CD1c-positive myeloid dendritic cell (primary cell): ENCODE measurements around the gene ZNF101.
"Not testable (repeated sequence)": the region's sequence is repeated elsewhere in the genome, so short reads cannot be mapped to it uniquely, and the experiment has no call there.

Source experiments
- DNase-seq: peaks from one replicate; pipeline ENCODE4 v3.0.0-alpha.2; 2016; ENCODE audit errors: extremely low spot score

The ZNF101 gene

GRCh38 chr19:19661675-19662251 is 6.9 kb upstream of the ZNF101 start:
- DNase-seq: peak; percentile 83

DNA sequence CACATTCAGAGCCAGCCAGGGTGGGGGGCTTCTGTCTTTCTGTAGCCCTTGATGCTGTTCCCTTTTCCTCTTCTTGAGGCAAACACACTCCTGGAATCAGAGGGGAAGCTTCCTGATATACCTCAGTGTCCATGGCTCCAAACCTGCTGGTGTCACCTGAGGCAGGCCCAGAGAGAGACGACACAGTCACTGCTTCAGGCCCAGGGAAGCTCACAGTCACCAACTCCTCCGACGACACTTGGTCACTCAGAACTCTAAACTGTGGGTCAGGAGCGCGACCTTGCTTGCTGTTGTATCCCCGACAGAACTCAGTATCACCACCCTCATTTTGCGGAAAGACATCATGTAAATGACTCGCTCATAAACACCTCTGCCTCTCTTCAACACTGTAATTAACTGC is 6.3 kb upstream of the ZNF101 start:
- no peak for DNase-seq

- peak; percentile 40 for DNase-seq
Measured at GRCh38 chr19:19662871-19663255, 5.8 kb upstream of the ZNF101 start.

DNA sequence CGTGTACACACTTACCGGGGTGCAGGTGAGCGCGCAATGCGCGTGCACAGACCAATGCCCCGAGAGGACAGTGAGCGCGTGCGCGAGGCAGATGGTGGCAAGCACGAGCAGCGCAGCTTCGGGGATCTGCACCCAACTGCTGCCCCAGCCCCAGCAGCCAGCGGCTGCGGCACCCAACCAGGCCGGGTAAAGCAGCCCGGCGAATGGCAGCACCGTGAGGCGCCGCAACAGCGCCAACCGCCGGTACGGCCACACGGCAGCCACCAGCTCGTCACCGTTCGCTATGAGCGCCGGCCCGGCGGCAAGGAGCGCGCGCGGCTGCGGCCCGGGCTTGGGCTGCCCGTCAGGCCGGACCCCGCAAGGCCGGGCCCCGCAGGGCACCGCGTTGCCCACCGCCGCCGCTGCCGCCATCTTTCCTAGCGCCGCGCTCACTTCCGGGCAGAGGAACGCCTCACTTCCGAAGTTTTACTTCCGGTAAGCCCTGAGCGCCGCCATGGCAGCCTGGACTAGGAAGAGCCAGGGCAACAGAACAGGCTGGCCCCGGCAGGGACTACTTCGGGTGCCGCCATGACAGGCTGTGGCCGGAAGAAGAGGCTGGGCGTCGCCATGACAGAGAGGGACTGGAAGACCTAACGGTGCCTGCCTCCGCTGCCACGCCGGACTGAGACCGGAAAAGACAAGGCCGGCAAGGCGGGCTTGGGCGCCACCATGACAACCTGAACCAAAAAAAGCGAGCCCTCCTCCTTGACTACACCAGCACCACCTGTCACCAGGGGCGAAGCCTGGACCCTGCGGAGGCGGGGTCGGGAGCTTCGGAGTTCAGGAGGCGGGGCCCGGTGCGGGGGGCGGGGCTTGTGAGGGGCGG is 5.2 kb upstream of the ZNF101 start, which contains the start of gene ATP13A1:
TSS of gene ATP13A1 (minus strand) at position 421 of the 865 bp plus-strand sequence. CDS start at position 411, 10 bp downstream.
- DNase-seq: peak; percentile 98

GRCh38 chr19:19665420-19665948 is 3.2 kb upstream of the ZNF101 start:
- DNase-seq: not testable (repeated sequence)

GRCh38 chr19:19670070-19670551 is 1.5 kb downstream of the ZNF101 start:
- no peak for DNase-seq

DNA sequence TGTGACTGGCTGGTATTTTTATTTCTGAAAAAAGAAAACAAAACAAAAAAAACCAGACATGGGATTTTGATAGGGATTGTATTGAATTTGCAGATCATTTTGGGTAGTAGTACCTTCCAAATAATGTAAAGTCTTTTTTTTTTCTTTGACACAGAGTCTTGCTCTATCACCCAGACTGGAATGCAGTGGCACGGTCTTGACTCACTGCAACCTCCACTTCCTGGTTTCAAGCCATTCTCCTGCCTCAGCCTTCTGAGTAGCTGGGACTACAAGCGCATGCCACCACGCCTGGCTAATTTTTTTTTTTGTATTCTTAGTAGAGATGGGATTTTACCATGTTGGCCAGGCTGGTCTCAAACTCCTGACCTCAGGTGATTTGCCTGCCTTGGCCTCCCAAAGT is 4.2 kb downstream of the ZNF101 start:
- DNase-seq: no peak

DNA sequence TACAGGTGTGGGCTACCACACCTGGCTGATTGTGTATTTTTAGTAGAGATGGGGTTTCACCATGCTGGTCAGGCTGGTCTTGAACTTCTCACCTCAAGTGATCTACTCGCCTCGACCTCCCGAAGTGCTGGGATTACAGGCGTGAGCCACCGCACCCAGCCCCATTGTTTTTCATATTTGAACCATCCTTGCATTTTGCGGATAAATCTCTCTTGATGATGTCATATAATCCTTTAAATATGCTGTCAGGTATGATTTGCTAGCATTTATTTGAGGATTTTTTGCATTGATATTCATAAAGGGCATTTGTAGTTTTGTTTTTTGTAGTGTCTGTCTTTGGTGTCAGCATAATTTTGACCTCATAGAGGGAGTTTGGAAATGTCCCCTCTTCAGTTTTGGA is 5.7 kb downstream of the ZNF101 start:
- no peak for DNase-seq

DNA sequence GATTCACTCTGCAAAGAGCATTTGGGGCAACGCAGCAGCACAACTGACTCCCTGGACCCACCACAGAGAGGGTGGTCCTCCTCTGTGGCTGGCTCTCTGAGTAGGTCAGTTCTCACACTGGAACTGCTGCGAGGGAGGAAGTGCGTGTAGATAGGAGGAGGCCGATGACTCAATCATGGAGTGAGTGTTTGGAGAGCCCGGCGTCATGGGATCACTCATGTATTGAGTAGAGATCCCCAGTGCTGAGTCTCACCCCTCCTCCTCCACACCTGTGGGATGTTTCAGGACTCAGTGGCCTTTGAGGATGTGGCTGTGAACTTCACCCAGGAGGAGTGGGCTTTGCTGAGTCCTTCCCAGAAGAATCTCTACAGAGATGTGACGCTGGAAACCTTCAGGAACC is 8.9 kb downstream of the ZNF101 start:
- no peak for DNase-seq

GRCh38 chr19:19679176-19680073 is 10.8 kb downstream of the ZNF101 start:
- DNase-seq: no peak

DNA sequence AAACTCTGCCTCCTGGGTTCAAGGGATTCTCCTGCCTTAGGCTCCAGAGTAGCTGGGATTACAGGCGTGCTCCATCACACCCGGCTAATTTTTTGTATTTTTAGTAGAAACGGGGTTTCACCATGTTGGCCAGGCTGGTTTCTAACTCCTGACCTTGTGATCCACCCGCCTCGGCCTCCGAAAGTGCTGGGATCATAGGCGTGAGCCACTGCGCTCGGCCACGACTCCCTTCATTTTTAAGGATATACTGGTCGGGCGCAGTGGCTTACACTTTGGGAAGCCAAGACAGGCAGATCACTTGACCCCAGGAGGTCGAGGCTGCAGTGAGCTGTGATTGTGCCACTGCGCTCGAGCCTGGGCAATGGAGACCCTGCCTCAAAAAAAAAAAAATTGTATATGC is 17.5 kb downstream of the ZNF101 start:
- DNase-seq: not testable (repeated sequence)

DNA sequence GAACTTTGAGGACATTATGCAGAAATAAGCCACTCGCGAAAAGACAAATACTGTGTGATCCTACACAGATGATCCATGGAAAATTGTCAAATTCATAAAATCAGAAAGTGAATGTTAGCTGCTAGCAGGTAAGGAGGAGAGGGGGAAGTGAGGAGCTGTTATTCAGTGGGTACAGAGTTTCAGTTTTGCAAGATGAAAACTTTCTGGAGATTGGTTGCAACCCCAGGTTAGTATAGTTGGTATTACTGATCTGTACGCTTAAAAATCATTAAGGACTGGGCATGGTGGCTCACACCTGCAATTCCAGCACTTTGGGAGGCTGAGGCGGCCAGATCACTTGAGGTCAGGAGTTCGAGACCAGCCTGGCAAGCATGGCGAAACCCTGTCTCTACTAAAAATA is 17.9 kb downstream of the ZNF101 start:
- no peak for DNase-seq

DNA sequence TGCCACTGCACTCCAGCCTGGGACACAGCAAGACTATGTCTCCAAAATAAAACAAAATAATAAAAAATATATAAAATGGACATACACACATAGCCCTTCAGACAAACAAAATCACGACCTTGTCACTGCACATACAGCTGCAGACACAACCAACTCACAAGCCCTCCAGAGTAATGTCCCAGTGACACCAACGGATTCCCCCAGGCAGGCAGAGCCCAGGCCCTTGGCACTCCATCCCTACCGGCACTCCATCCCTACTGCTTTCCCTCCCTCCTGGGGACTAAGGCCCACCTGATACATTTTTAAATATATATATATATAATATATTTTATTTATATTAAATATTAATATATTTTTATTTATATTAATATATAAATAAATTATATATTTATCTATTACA is 18.5 kb downstream of the ZNF101 start:
- no peak for DNase-seq

- not testable (repeated sequence) for DNase-seq
Measured at GRCh38 chr19:19689023-19689422, 20.4 kb downstream of the ZNF101 start.

GRCh38 chr19:19691683-19692082 is 23.0 kb downstream of the ZNF101 start:
- no peak for DNase-seq

DNA sequence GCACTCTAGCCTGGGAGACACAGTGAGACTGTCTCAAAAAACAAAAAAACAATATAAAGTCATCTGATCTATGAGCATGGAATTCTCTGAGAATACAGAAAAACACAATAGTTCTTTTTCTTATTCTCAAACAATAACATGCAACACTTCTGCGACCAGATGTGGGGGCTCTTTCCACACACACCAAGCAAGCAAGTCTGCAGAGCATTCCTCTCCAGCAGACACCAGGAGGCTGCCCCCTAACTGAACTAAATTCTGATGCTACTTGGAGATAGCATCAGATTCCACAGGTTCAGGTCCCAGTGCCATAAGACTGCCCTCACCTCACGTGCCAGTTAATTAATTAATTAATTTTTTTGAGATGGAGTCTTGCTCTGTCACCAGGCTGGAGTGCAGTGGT is 27.7 kb downstream of the ZNF101 start:
- no peak for DNase-seq

GRCh38 chr19:19697589-19697988 is 28.9 kb downstream of the ZNF101 start:
- DNase-seq: no peak

- not testable (repeated sequence) for DNase-seq
Measured at GRCh38 chr19:19700493-19700892, 31.9 kb downstream of the ZNF101 start.

- DNase-seq: no peak
Measured at GRCh38 chr19:19704836-19705235, 36.2 kb downstream of the ZNF101 start.

GRCh38 chr19:19710506-19710905 is 41.9 kb downstream of the ZNF101 start:
- DNase-seq: no peak

- no peak for DNase-seq
Measured at GRCh38 chr19:19711306-19711933, 42.8 kb downstream of the ZNF101 start.
